Motor neuron (in vitro differentiated cells): ENCODE results near the gene HYLS1. TPM values are rescaled to one million over a fixed set of nuclear protein-coding genes. Genes with fewer than 3 reads are reported as not detected.

ENCODE experiments used
- ATAC-seq, 8 experiments: fragments of 200-7000 bp; cut with Tn5 transposase; replicated peaks in 6 of 8; 2 replicates each; pipeline ENCODE4 v1.8.0; 2021; ENCODE audit warnings: mild to moderate bottlenecking in 8 of 8, moderate library complexity in 8 of 8
- H3K27ac ChIP-seq, 2 donors: fragments of 250-450 bp; sonication (Bioruptor Pico); 2 replicates each; pipeline ENCODE4 v1.9.0; 2021; ENCODE audit warnings: antibody characterized with exemption in 2 of 2, mild to moderate bottlenecking in 2 of 2, moderate library complexity in 1 of 2
- H3K4me1 ChIP-seq, 2 donors: fragments of 250-450 bp; sonication (Bioruptor Pico); replicated peaks in 1 of 2; 2 replicates each; pipeline ENCODE4 v1.6.1; 2021; ENCODE audit warnings: antibody characterized with exemption in 2 of 2, mild to moderate bottlenecking in 2 of 2, moderate library complexity in 1 of 2
- H3K4me3 ChIP-seq, 5 donors: fragments of 250-450 bp; sonication (Bioruptor Pico); 2 replicates each; pipeline ENCODE4 v1.9.0; 2021; ENCODE audit warnings: antibody characterized with exemption in 5 of 5, mild to moderate bottlenecking in 5 of 5, moderate library complexity in 4 of 5
- whole genome bisulfite sequencing, 10 experiments: fragments of 450-650 bp; shearing (Covaris generic); methylation state at CpG; one replicate each; pipeline ENCODE4 v1.0.0; 2022; 5-methylcytosine and 5-hydroxymethylcytosine counted together
- in situ Hi-C, 9 experiments: fragments of 400-800 bp; cut with MboI; loops; one replicate each; pipeline ENCODE4 v1.15.0; 2021; ENCODE audit warnings: low sequenced_read_pairs in 9 of 9, low pct_unique_long_range_greater_than_20kb in 2 of 9; ENCODE audit not compliant: unreplicated experiment in 9 of 9
- total RNA-seq, 8 experiments: library from RNA; unstranded; fragments of 300-600 nt; gene quantifications; 2 replicates each; pipeline versions ENCODE4 v1.2.3 to v1.2.4, GENCODE V29; 2022

Gene HYLS1
- total RNA-seq, 8 experiments from 2014 or later: 1.8 to 10.4 (median 2.8) TPM

DNA sequence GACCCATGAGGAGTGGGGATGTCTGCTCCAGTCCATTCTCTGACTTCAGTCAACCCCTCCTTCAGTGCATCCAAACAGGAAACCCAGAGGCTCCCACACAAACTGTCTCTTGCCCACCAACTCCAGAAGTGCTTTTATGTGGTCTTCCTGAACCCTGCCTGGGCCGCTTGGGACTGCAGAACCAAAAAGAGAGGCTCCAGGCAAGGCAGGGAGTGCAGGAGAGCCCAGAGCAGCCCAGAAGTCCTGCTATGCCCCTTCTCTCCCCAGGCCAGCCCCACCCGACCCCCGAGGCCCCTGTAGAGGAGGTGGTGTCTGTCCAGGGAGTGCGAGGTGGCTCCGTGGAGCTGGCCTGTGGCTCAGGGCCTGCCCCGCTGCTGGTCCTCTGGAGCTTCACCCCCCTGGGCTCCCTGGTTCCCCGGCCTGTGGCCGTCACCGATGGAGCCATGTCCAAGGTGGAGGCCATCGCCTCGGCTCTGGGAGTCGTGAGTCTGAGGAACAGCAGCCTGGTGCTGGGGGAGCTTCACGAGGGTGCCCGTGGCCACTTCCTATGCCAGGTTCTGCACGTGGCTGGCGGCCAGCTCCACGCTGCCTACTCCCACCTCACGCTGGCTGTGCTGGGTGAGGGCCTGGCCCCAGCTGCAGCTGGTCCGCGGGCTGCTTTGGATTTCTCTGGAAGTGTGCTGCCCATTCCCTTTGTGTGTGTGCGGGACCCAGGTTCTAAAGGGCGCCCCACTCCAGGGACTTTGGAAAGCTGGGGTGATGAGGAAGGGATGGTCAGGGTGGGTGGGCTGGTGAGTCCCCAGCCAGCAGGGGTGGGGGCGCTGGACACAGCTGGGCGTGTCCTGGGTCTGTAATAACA lies 60.2 kb downstream of the HYLS1 start:
- no peak for ATAC-seq
- Histone ChIP-seq H3K4me3 (no peak overlapping the region), H3K4me1 (no peaks in the 10 kb centered on the region), H3K27ac (no peak overlapping the region)
- in situ Hi-C loops: loop anchor here in 2 of 9 experiments (25.0 kb wide), 2 partner anchors 115 to 240 kb away; partner anchors contain the start of gene CDON (in 1 of the 2)
- 20 to 98% (median 80%) methylated on average over 1 to 7 of the region's 24 CpGs; no CpG with 5 or more reads in 6 of the 10 experiments for WGBS, 10 experiments

GRCh38 chr11:125948278-125949051 lies 61.0 kb downstream of the HYLS1 start:
- Histone ChIP-seq H3K4me1 (no peaks in the 10 kb centered on the region), H3K4me3 (no peak overlapping the region), H3K27ac (no peak overlapping the region)
- no peak for ATAC-seq
- 0 to 90% (median 80%) methylated on average over 2 to 10 of the region's 23 CpGs; no CpG with 5 or more reads in 1 of the 10 experiments for WGBS, 10 experiments
- in situ Hi-C loops: loop anchor here in 2 of 9 experiments (25.0 kb wide), 2 partner anchors 114 to 239 kb away; partner anchors contain the start of gene CDON (in 1 of the 2)

DNA sequence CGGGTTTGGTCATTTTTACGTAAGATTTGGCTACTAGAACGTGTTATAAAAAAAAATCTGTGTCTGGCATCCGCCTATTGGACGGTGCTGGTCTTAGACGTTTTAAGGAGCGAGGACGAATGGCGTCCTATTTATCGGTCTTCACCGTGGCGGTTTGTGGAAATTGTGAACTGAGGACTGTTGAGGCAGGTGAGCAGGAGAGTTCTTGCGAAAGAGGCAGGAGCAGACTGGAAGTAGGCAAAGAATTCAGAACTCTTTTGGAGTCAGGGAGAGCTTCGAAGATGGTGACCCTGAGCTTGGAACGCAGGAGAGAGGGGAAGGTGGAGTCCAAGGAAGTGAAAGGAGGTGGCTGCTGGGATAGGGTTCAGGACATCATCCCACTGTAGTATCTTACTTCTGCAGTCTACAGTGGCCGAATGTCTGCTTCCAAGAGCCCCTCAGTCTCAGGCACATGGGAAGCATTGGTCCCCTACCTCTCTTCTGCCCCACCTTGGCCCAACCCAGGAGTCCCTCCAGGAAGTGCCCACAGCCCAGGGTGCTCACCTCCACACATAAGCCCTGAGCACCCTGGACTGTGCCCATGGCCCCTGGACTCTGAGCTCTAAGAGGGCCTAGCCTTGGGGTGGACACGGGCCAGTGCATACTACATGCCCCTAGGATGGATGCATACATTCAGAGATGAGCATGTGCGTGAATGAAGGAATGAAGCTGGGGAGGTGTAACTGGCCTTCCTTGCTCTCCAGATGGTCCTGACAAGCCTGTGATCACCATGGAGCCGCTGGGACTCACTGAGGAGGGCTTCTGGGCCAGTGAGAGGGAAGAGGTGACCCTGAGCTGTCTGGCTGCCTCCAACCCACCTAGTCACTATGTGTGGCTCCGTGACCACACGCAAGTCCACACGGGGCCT lies 62.1 kb downstream of the HYLS1 start:
- H3K27ac ChIP-seq: no peak overlapping the region
- in situ Hi-C loops: loop anchor here in 2 of 9 experiments (25.0 kb wide), 2 partner anchors 113 to 238 kb away; partner anchors contain the start of gene CDON (in 1 of the 2)
- no peak overlapping the region for H3K4me3 ChIP-seq
- H3K4me1 ChIP-seq: no peaks in the 10 kb centered on the region
- no peak for ATAC-seq
- WGBS, 10 experiments: 77 to 97% (median 93%) methylated on average over 4 to 16 of the region's 22 CpGs

- in situ Hi-C loops: no loop called here
- no peak overlapping the region for H3K27ac ChIP-seq
- no peak for ATAC-seq
- no peaks in the 10 kb centered on the region for H3K4me1 ChIP-seq
- H3K4me3 ChIP-seq: no peak overlapping the region
- WGBS, 10 experiments: no CpG with 5 or more reads among the region's 11 CpGs
Measured at GRCh38 chr11:125950178-125950490, 62.7 kb downstream of the HYLS1 start.

Other genes starting within 250 kb of the HYLS1 start
- gene ACRV1, start 206.8 kb upstream of the HYLS1 start, total RNA-seq: under 1 TPM; 0.10 to 0.72 (median 0.47) TPM
- gene PATE1, start 141.4 kb upstream of the HYLS1 start, total RNA-seq: 1 to 10 TPM in 1 of 8 experiments, under 1 TPM in 4, not detected in 3; 0.18 to 1.4 (median 0.33) TPM
- under 1 TPM in 6 of 8 experiments, not detected in 2; 0.13 to 0.62 (median 0.42) TPM for gene PATE2, start 108.8 kb upstream of the HYLS1 start, total RNA-seq
- gene PATE3, start 99.5 kb upstream of the HYLS1 start, total RNA-seq: 1 to 10 TPM in 1 of 8 experiments, under 1 TPM in 2, not detected in 5; 0.11 to 1.0 (median 0.17) TPM
- under 1 TPM in 7 of 8 experiments, not detected in 1; 0.18 to 0.95 (median 0.38) TPM for gene PATE4, start 54.4 kb upstream of the HYLS1 start, total RNA-seq
- gene PUS3, start 15.5 kb downstream of the HYLS1 start, total RNA-seq: 10 to 100 TPM; 11.9 to 24.3 (median 15.9) TPM
- gene DDX25, start 16.8 kb downstream of the HYLS1 start, total RNA-seq: 10 to 100 TPM in 3 of 8 experiments, 1 to 10 TPM in 3, under 1 TPM in 2; 0.36 to 16.4 (median 5.4) TPM
- under 1 TPM in 5 of 8 experiments, not detected in 3; 0.05 to 0.47 (median 0.09) TPM for gene VSIG10L2, start 58.4 kb downstream of the HYLS1 start, total RNA-seq
- gene CDON, start 175.2 kb downstream of the HYLS1 start, total RNA-seq: 10 to 100 TPM in 4 of 8 experiments, 1 to 10 TPM in 4; 1.3 to 16.9 (median 10.3) TPM